GM19395 (cell line): ENCODE results near the gene GYG2.
"Not testable (repeated sequence)": the region's sequence is repeated elsewhere in the genome, so short reads cannot be mapped to it uniquely, and the experiment has no call there.

Source experiments
- ATAC-seq: cut with Tn5 transposase; IDR thresholded peaks from one replicate; pipeline ENCODE4 v1.9.1; 2021; ENCODE audit warnings: mild to moderate bottlenecking, moderate library complexity; ENCODE audit not compliant: unreplicated experiment

Gene GYG2

DNA sequence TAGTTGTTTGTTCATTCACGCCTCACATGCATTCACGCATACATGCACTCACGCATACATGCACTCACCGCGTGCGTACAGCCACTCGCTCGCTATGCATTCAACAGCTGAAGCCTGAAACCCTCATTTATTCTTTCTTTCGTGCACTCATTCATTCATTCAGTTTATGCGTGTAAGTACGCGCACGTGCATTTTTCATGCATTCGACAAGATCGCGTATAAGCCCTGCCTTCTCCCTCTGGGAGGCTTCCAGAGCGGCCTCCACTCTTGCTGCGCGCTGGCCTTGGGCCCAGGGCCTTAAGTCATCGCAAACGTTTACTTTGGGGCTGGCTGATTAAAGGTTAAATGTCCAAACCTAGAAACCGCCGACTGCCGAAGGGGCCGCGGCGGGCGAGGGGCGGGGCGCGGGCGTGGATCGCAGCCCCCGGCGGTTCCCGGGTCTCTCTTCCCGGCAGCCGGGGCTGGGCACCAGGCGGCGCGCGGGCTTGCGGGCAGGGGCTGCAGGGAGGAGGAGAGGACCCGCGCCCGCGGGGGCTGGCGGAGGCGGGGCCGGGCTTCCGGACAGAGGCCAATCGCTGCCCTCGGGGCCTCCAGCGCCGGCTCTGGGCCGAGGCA is at the start of gene GYG2:
TSS of gene GYG2 (plus strand) at position 587 of the 615 bp plus-strand sequence. CDS start 1,259 bp downstream, outside the sequence.
- no peak for ATAC-seq

DNA sequence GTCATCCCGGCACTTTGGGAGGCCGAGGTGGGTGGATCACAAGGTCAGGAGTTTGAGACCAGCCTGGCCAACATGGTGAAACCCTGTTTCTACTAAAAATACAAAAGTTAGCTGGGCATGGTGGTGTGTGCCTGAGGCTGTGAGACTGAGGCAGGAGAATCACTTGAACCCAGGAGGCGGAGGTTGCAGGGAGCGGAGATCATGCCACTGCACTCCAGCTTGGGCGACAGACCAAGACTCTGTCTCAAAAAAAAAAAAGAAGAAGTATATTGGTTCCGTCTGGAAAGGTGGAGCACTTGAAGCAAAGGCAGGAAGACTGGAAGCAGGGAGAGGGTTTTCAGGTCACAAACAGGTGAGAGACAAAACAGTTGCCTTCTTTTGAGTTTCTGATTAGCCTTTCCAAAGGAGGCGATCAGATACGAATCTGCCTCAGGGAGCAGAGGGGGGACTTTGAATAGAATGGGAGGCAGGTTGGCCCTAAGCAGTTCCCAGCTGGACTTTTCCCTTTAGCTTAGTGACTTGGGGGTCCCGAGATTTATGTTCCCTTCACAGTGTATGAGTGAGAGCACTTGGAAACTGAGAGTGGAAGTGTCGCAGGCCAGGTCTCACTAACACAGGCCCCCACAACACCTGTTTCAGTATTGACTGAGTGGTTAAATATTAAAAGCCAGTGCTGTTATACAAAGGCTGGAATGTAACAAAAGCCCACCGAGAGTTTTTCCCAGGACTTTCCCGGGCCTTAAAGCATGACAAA is 48.1 kb upstream of the GYG2 start:
- ATAC-seq: peak; percentile 81

DNA sequence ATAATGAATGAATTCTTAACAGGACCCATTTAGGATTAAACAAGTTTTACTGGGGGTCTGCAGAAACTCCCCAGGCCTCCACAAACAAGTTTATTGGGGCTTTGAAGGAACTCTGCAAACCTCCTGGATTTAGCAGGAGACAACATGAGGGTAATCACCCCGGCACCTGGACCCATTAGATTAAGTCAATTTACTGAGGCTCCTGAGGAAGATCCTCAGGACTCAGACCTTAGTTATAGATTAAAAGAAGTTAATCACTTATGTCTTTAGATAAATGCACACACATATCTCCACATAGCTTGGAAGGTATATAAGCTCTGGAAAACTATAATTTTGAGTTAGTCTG is 47.5 kb upstream of the GYG2 start:
- peak; percentile 22 for ATAC-seq

DNA sequence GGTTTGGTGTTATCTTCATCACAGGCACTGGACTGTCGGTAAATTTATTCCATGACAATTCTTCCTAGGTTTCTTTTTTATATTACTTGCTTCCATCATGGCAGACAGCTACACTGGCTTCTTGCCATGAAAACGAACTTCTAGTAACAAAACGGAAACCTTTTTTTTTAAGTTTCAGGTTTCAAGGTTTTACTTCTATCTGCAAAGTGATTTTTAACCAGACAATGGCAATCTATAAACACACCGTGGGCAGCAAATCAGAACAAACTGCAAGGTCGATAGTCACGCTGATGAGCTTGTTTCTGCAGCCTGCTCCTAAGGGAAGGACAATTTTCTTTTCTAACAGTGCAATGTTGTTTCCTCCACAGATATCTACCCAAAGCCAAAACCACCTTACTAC is 47.0 kb upstream of the GYG2 start:
- peak; percentile 49 for ATAC-seq

DNA sequence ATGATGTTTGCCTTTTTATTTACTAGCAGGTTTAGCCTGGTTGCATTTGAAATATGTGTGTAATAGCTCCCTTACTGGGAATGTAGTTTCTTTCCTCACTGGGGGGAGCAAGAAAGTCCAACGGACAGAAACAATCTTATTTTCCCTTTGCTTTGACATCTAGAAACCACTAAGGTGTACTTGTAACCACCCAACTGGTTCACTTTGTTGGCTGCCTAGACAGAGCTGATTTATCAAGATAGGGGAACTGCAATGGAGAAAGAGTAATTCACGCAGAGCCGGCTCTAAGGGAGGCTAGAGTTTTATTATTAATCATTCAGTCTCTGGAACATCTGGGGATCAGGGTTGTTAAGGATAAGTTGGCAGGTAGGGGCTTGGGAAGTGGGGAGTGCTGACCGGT is 46.6 kb upstream of the GYG2 start:
- ATAC-seq: no peak

DNA sequence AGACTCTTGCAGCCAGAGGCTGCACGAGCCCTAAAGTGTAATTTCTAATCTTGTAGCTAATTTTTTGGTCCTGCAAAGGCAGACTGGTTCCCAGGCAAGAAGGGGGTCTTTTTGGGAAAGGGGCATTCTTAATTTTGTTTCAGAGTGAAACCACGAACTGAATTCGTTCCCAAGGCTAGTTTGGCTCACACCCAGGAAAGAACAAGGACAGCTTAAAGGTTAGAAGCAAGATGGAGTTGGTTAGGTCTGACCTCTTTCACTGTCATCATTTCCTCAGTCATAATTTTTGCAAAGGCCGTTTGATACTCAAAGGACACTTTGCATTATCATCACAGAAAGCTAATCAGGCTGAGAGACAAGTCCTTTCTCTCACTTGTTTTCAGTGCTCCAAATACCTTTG is 46.0 kb upstream of the GYG2 start:
- no peak for ATAC-seq

DNA sequence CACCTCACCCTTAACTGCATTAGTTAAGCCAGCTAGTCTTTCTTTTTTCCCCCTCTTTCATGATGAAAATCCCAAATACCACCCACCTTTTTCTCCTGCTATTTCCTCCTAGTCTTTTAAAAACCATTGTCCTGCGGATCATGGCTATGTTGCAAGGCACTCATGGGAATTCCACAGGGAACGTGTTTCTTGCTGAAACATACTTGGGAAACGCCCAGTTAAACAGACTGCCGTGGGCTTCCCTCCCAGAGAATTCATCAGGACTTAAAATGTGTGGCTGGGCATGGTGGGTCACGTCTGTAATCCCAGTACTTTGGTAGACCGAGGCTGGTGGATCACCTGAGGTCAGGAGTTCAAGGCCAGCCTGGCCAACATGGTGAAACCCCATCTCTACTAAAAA is 44.7 kb upstream of the GYG2 start:
- no peak for ATAC-seq

DNA sequence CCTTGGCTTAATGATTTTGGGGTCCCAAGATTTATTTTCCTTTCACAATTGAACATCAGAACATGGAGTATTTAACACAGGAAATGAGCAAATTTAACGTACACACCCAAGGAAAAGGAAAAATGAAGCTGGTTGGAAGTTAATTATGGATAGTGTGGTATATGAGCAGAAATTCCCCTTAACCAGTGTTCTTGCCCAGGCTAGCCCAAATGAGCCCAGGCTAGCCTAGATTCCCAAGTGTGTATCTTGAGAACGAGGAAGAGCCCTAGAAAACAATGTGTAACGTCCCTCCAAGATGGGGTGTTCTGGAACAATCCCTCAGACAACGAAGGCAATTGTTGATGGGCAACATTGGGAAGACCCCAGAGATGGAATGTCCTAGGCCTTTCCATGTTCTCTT is 43.2 kb upstream of the GYG2 start:
- no peak for ATAC-seq

DNA sequence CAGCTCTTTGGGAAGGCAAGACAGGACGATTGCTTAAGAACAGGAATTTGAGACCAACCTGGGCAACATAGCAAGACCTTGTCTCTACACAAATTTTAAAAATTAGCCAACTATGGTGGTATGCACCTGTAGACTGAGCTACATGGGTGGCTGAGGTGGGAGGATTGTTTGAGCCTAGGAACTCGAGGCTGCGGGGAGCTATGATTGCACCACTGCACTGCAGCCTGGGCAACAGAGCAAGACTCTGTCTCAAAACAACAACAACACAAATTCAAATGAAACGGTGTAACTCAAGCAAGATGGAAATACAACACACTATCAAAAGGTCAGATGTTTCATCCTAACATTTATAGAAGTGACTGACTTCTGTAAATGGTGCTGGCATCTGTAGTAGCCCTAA is 39.8 kb upstream of the GYG2 start:
- ATAC-seq: no peak

DNA sequence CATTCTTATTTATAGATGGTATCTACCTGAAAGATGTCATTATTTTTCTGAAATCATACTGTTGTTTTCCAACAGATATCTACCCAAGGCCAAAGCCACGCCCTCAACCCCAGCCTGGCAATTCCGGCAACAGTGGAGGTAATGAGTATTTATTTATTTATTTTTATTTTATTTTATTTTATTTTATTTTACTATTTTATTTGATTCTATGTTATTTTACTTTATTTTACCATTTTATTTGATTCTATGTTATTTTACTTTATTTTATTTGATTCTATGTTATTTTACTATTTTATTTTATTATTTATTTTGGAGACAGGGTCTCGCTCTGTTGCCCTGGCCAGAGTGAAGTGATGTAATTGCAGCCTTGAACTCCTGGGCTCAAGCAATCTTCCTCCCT is 39.2 kb upstream of the GYG2 start:
- ATAC-seq: no peak

DNA sequence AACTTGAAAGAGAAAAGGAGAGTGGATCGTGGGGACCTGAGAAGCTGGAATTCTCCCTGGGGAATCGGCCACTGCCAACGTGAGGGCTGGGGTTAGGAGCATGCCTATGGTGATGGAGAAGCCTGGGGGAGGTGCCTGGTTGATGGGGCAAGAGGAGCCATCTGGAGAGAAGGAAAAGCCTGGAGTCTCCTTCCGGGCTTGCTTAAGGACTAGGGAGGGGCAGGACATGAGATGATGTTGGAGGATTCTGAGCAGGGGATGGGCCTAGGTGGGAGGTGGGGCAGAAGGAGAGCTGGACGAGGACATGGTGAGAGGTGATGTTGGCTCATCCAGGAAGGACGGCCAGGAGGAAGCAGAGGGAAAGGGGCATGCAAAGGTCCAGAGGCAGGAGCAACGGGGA is 35.0 kb upstream of the GYG2 start:
- ATAC-seq: no peak

DNA sequence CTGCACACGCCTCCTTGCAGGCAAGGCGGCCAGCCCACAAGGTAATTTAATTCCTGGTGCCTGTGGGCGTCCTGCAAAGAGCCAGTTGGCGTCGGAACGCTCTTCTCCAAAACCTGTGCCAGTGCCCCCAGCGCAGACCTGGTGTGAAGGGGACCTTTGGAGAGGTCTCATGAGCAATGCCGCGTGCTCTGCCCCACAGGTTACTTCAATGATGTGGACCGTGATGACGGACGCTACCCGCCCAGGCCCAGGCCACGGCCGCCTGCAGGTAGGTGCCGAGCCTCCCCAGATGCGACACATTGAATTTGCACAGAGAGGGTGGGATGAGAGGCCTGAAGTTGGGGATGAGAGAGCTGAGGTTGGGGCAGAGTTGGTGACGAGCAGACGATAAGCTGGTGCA is 34.4 kb upstream of the GYG2 start:
- ATAC-seq: no peak

DNA sequence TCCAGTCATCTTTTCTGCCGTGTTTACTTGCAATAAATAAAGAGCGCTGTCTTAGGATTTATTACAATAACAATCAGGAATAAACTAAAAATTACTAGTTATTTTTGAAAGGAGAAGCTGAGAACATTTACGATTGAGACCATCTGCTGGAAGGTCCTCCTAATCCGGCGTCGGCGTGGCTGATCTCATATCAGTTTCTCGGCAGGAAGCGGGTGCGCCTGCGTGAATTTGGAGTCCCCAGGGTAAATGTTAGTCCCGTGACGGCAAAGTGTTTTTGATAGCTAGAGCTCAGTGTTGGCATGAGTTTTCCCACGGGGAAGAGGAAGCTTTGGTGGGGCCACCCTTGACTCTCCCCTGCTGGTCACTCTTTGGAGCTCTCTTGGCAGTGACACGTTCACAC is 31.9 kb upstream of the GYG2 start:
- ATAC-seq: not testable (repeated sequence)

DNA sequence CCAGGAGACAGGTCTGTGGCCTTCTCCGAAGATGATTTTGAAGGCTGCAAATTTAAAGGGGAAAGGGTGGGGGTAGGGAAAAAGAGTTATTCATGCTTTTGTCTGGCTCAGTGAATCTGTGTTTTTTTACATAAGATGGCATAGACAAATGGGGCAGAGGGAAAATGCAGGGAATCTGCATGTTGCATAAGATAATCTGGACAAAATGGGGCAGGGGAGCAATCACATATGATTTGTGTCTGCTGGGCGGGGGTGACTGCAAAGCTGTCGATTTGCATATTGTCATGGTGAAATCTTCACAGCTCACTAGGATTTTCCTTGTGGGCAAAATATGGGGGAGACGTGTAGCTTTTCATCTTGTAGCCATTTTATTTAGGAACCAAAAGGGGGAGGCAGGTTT is 29.4 kb upstream of the GYG2 start:
- ATAC-seq: no peak

DNA sequence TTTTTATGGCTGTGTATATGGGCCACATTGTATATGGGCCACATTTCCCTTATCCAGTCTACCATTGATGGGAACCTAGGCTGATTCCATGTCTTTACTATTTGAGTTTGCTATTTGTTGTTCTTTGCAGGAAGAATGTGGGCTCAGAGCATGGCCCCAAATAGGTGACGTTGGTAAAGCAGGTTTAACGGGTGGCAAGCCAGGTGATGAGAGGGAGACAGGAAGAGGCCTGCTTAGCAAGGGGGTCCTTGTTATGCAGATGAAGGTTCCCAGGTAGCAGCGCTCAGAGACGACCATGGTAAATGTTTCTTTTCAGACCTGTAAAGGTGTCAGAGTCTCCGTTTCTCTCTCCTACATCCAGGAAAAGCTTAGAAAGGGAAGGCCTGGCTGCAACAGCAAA is 28.8 kb upstream of the GYG2 start:
- ATAC-seq: not testable (repeated sequence)

DNA sequence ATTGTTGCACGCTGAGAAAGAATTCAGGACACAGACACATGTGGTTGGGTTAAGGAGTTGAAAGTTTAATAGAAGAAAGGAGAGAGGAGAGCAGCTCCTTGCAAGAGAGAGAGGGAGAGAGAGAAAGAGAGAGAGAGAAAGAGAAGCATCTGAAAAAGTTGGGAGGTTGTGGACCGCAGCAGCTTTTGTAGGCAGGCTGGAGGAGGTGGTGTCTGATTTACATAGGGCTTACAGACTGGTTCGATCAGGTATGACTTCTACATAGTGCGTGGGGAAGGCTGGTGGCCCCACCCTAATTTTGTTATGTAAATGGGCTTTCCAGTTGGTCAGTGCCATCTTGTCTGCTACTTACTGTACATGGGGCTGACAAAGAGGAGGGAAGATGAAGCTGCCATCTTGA is 27.5 kb upstream of the GYG2 start:
- ATAC-seq: no peak

DNA sequence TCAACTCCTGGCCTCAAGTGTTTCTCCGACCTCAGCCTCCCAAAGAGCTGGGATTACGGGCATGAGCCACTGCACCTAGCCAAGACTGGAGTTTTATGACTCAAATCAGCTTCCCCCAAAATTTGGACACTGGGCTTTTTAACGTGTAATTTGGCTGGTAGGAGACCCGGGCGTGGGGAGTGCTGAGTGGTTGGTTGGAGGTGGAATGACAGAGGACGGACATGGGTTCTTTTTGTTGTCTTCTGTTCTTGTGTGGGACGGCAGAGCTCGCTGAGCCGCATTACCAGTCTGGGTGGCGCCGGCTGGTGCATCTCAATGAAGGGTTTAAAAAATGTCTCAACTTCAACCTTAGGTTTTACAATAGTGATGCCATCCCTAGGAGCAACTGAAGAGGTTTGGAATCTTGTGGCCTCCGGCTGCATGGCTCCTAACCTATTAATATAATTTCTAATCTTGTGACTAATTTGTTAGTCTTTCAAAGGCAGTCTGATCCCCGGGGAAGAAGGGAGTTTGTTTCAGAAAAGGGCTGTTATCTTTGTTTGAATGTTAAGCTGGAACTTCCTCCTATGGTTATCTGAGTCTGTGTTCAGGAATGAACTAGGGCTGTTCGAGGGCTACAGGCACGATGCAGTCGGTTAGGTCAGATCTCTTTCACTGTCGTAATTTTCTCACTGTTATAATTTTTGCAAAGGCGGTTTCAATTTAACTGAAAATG is 26.2 kb upstream of the GYG2 start:
- ATAC-seq: not testable (repeated sequence)

DNA sequence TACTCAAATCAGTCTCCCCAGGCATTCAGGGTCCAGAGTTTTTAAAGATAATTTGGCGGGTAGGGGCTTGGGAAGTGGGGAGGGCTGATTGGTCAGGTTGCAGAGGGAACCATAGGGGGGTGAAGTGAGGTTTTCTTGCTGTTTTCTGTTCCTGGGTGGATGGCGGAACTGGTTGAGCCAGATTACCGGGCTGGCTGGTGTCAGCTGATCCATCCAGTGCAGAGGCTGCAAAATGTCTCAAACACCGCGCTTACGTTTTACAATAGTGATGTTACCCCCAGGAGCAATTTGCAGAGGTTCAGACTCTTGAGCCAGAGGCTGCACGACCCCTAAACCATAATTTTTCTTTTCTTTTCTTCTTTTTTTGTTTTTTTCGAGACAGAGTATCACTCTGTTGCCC is 25.2 kb upstream of the GYG2 start:
- ATAC-seq: not testable (repeated sequence)

DNA sequence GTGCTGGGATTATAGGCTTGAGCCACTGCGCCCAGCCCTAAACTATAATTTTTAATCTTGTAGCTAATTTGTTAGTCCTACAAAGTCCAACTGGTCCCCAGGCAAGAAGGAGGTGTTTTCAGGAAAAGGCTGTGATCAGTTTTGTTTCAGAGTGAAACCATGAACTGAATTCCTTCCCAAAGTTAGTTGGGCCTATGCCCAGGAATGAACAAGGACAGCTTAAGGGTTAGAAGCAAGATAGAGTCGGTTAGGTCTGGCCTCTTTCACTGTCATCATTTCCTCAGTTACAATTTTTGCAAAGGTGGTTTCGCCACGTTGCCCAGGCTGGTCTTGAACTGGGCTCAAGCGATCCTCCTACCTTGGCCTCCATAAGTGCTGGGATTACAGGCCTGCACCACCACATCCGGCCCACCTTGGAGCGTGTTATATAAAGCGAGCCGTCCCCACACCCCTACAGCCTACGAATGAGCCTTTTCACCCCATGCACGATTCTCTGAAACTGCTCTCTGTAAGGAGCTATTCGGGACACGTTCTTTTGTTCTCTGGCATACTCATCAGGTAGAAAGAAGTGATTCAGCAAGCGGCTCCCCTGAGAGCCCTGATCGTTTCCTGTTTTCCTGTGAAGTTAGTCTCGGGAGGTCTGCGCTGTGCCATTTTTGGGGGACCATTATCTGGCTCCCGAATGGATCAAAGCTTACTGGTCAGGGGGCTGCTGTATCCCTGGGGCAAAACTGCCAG is 24.5 kb upstream of the GYG2 start:
- not testable (repeated sequence) for ATAC-seq

DNA sequence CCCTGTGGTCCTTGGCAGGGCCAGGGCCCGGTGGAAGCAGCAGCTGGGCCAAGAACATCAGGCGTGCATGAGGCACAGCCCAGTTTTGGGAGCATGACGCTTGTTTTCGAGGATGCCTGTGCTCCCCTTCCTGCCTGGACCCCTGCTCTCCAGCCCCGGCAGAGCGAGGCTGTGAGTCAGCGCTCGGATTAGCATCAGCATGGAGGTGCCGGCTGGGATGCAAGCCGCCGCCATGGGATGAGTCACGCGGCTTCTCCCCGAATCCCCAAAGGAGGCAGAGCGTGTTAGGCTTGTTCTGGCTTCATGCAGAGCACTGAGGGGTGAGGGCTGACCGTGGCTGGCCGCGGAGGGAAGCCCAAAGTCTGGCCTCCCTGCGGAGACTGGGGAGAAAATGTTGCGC is 23.9 kb upstream of the GYG2 start:
- not testable (repeated sequence) for ATAC-seq

DNA sequence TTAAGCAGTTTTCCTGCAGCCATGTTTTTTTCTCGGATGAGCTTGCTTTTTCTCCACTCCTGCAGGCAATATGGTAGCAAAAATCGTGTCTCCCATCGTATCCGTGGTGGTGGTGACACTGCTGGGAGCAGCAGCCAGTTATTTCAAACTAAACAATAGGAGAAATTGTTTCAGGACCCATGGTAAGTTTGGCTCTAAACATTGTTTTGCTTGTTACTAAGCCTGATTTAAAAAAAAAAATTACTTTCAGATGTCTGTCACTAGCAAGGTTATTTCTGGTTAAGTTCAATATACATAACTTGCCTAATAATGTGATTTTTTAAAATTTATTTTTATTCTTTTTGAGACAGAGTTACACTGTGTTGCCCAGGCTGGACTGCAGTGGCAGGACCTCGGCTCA is 17.5 kb upstream of the GYG2 start:
- no peak for ATAC-seq
